GM12873 (cell line): ENCODE data around the gene PVALEF.

Experiments
- CTCF ChIP-seq: IDR thresholded peaks from 2 replicates; pipeline ENCODE4 v1.5.1; 2012; ENCODE audit warnings: low read depth, mild to moderate bottlenecking, moderate library complexity, low read length, control low read depth; ENCODE audit not compliant: insufficient read depth; ENCODE audit errors: missing control alignments

The PVALEF gene

GRCh38 chr17:81189670-81190530, 24.6 kb downstream of the PVALEF start:
- TF ChIP-seq CTCF: no peak

GRCh38 chr17:81190591-81190990, 25.3 kb downstream of the PVALEF start:
- no peak for TF ChIP-seq CTCF

- TF ChIP-seq CTCF: no peak
Observed at GRCh38 chr17:81191116-81191515, 25.8 kb downstream of the PVALEF start.

- TF ChIP-seq CTCF: no peak
Observed at GRCh38 chr17:81191646-81192045, 26.3 kb downstream of the PVALEF start.

GRCh38 chr17:81192386-81193050, 27.2 kb downstream of the PVALEF start:
- no peak for TF ChIP-seq CTCF

GRCh38 chr17:81193051-81193410, 27.7 kb downstream of the PVALEF start:
- TF ChIP-seq CTCF: no peak

GRCh38 chr17:81193470-81194224, 28.3 kb downstream of the PVALEF start:
- TF ChIP-seq CTCF: no peak
